Fibroblast of villous mesenchyme (primary cell): ENCODE measurements around the gene CDH5. TPM values are rescaled to one million over a fixed set of nuclear protein-coding genes. Genes with fewer than 3 reads are reported as not detected.

ENCODE experiments used
- DNase-seq: peaks from one replicate; pipeline ENCODE4 v3.0.0-alpha.2; 2010; ENCODE audit warnings: low read depth
- H3K4me3 ChIP-seq: 2 replicates; pipeline ENCODE4 v1.5.1; 2011; ENCODE audit warnings: low read depth, mild to moderate bottlenecking, low read length
- CTCF ChIP-seq: IDR thresholded peaks from 2 replicates; pipeline ENCODE4 v1.5.1; 2012; ENCODE audit warnings: low read depth, mild to moderate bottlenecking, low read length; ENCODE audit not compliant: insufficient read depth
- total RNA-seq: library from RNA; depleted of rRNA; stranded (reverse); fragments of >200 nt; gene quantifications from 2 replicates; pipeline ENCODE4 v1.2.3, GENCODE V29; 2012

The CDH5 gene
- total RNA-seq, 1 donor: not detected

- no peak overlapping the region for H3K4me3 ChIP-seq
- DNase-seq: no peak
- no peak for TF ChIP-seq CTCF
Observed at GRCh38 chr16:66400503-66401380, 34.3 kb downstream of the CDH5 start.

- DNase-seq: no peak
- TF ChIP-seq CTCF: no peak
- H3K4me3 ChIP-seq: no peak overlapping the region
Observed at GRCh38 chr16:66401610-66402009, 35.1 kb downstream of the CDH5 start.

GRCh38 chr16:66402166-66402565 lies 35.7 kb downstream of the CDH5 start:
- H3K4me3 ChIP-seq: no peak overlapping the region
- no peak for DNase-seq
- TF ChIP-seq CTCF: no peak

- no peak for DNase-seq
- TF ChIP-seq CTCF: no peak
- H3K4me3 ChIP-seq: no peak overlapping the region
Observed at GRCh38 chr16:66402591-66403230, 36.2 kb downstream of the CDH5 start.

- TF ChIP-seq CTCF: no peak
- H3K4me3 ChIP-seq: no peak overlapping the region
- no peak for DNase-seq
Observed at GRCh38 chr16:66403531-66404145, 37.1 kb downstream of the CDH5 start.

- no peak overlapping the region for H3K4me3 ChIP-seq
- no peak for DNase-seq
- TF ChIP-seq CTCF: no peak
Observed at GRCh38 chr16:66405057-66405783, 38.7 kb downstream of the CDH5 start.
